GM12878 (cell line): ENCODE data around the gene INVS. TPM values are rescaled to one million over a fixed set of nuclear protein-coding genes. Genes with fewer than 3 reads are reported as not detected.
"Not testable (repeated sequence)": the region's sequence is repeated elsewhere in the genome, so short reads cannot be mapped to it uniquely, and the experiment has no call there.

Source experiments
- ATAC-seq: fragments of 200-7000 bp; cut with Tn5 transposase; 3 replicates; pipeline ENCODE4 v1.9.1; 2020; ENCODE audit warnings: mild to moderate bottlenecking, moderate library complexity
- BruUV-seq: library from RNA; stranded (reverse); fragments of 400-500 nt; replicated peaks from 2 replicates; lab custom pipeline; 2021; lab: Mats Ljungman, UMichigan
- CTCF ChIA-PET: fragments of 300-600 bp; sonication (Branson Sonifier 250); formaldehyde crosslinking; extraction: SDS; loops from one replicate; lab custom pipeline; 2021; ENCODE audit warnings: inconsistent platforms; lab: Yijun Ruan, JAX
- POLR2A ChIA-PET: fragments of 350-600 bp; formaldehyde crosslinking; extraction: SDS; loops from one replicate; lab custom pipeline; 2021; ENCODE audit warnings: inconsistent platforms; lab: Charles Lee
- RAD21 ChIA-PET: fragments of 300-600 bp; sonication (Branson Sonifier 250); formaldehyde crosslinking; loops from one replicate; lab custom pipeline; 2023; ENCODE audit warnings: antibody characterized with exemption; ENCODE audit not compliant: unreplicated experiment; lab: Charles Lee
- SMC1A ChIA-PET: fragments of 300-600 bp; sonication (Branson Sonifier 250); formaldehyde crosslinking; loops from one replicate; lab custom pipeline; 2023; ENCODE audit not compliant: unreplicated experiment, uncharacterized antibody; lab: Charles Lee
- DNase-seq: peaks from one replicate; pipeline ENCODE4 v3.0.0-alpha.2; 2011; ENCODE audit warnings: low read depth, low spot score
- FAIRE-seq: peaks from 3 replicates; lab custom pipeline; 2011; peaks lifted over from hg19 to GRCh38; lab: Jason Lieb, UNC
- H2AFZ ChIP-seq: 2 replicates; pipeline ENCODE4 v1.6.0; 2011; ENCODE audit warnings: low read depth, low read length, control low read depth; ENCODE audit not compliant: control insufficient read depth
- H3K27ac ChIP-seq: 2 replicates; pipeline ENCODE4 v1.5.1; 2011; ENCODE audit warnings: control low read depth; ENCODE audit not compliant: control insufficient read depth, insufficient read depth
- H3K27me3 ChIP-seq, 2 experiments: replicated peaks in 1 of 2; 2 replicates each; pipeline versions ENCODE4 v1.6.0 to v1.6.1; 2011; ENCODE audit warnings: low read length in 1 of 2; ENCODE audit not compliant: control insufficient read depth in 2 of 2, insufficient read depth in 2 of 2
- H3K36me3 ChIP-seq, 2 experiments: 2 replicates each; pipeline ENCODE4 v1.5.1; 2011; ENCODE audit warnings: low read length in 1 of 2; ENCODE audit not compliant: control insufficient read depth in 2 of 2, insufficient read depth in 2 of 2
- H3K4me1 ChIP-seq: 2 replicates; pipeline ENCODE4 v1.6.1; 2011; ENCODE audit warnings: mild to moderate bottlenecking, low read length, moderate library complexity, mixed read lengths; ENCODE audit not compliant: control insufficient read depth, insufficient read depth
- H3K4me2 ChIP-seq: 2 replicates; pipeline ENCODE4 v1.6.0; 2011; ENCODE audit warnings: control low read depth; ENCODE audit not compliant: control insufficient read depth, insufficient read depth
- H3K4me3 ChIP-seq: fragments of 200-600 bp; sonication (generic); 2 replicates; pipeline ENCODE4 v1.5.1; 2016
- H3K79me2 ChIP-seq: 2 replicates; pipeline ENCODE4 v1.6.0; 2011; ENCODE audit warnings: low read length; ENCODE audit not compliant: control insufficient read depth, insufficient read depth
- H3K9ac ChIP-seq: 2 replicates; pipeline ENCODE4 v1.8.0; 2011; ENCODE audit warnings: low read length, control low read depth, mixed read lengths; ENCODE audit not compliant: control insufficient read depth, insufficient read depth
- H3K9me3 ChIP-seq: replicated peaks from 3 replicates; pipeline ENCODE4 v1.5.1; 2011; ENCODE audit warnings: mild to moderate bottlenecking, low read length; ENCODE audit not compliant: control insufficient read depth, insufficient read depth
- H4K20me1 ChIP-seq: 2 replicates; pipeline ENCODE4 v1.6.0; 2011; ENCODE audit not compliant: control insufficient read depth, insufficient read depth
- CEBPB ChIP-seq, 2 experiments: fragments of 150-350 bp in 1 of 2; IDR thresholded peaks; 2 replicates each; pipeline ENCODE4 v1.6.1; 2012 to 2014; ENCODE audit warnings: low read depth in 2 of 2, low read length in 2 of 2, borderline replicate concordance in 1 of 2, inconsistent platforms in 1 of 2
- POLR2AphosphoS5 ChIP-seq: IDR thresholded peaks from 2 replicates; pipeline ENCODE4 v1.6.1; 2011; ENCODE audit warnings: mild to moderate bottlenecking, low read length, inconsistent platforms
- WGBS: methylation state at CpG from one replicate; pipeline ENCODE4 v1.1.6; 2016; ENCODE audit warnings: low lambda C conversion rate; ENCODE audit not compliant: insufficient replicate concordance, insufficient coverage; ENCODE audit errors: missing lambda C conversion rate; 5-methylcytosine and 5-hydroxymethylcytosine counted together
- in situ Hi-C: fragments of 300-500 bp; cut with MboI; formaldehyde crosslinking; loops from 9 replicates; pipeline ENCODE4 v1.14.3; 2018; ENCODE audit warnings: mixed read lengths
- intact Hi-C: fragments of 100-400 bp; cut with micrococcal nuclease; formaldehyde crosslinking; loops from one replicate; pipeline ENCODE4 v1.14.2; 2022; ENCODE audit not compliant: unreplicated experiment
- polyA plus RNA-seq, 11 experiments: library from polyadenylated mRNA; depleted of rRNA in 4 of 11; unstranded in 6 of 11; stranded (reverse) in 5 of 11; fragments of >200 nt; fragmentation: Nextera tagmentation in 4 of 11; fragmentation: Illumina TruSeq in 1 of 11; extraction: Ambion mirVana in 4 of 11; extraction: Trizol in 1 of 11; gene quantifications; 1 replicate in 1 of 11; 2 replicates in 10 of 11; pipeline versions ENCODE4 v1.2.1 to v1.2.3, GENCODE V29; 2011 to 2016; ENCODE audit warnings: inconsistent platforms in 2 of 11, missing spikeins in 2 of 11, low read depth in 1 of 11
- total RNA-seq, 4 experiments: library from RNA; depleted of rRNA in 3 of 4; stranded (reverse); fragments of >200 nt in 3 of 4; fragmentation: Illumina TruSeq in 1 of 4; extraction: Trizol in 1 of 4; gene quantifications; 2 replicates each; pipeline versions ENCODE4 v1.2.1 to v1.2.3, GENCODE V29; 2013 to 2021
- TF ChIP-seq, protein P1 (sequence below): fragments of 450-650 bp; IDR thresholded peaks from 2 replicates; pipeline ENCODE4 v1.6.1; 2016; ENCODE audit warnings: mild to moderate bottlenecking

INVS gene
- total and polyA plus RNA-seq, 10 of the 15 experiments (the other 5 are each of a cell fraction or from before 2014, with no cell fraction given): 0.93 to 20.8 (median 13.2) TPM

DNA sequence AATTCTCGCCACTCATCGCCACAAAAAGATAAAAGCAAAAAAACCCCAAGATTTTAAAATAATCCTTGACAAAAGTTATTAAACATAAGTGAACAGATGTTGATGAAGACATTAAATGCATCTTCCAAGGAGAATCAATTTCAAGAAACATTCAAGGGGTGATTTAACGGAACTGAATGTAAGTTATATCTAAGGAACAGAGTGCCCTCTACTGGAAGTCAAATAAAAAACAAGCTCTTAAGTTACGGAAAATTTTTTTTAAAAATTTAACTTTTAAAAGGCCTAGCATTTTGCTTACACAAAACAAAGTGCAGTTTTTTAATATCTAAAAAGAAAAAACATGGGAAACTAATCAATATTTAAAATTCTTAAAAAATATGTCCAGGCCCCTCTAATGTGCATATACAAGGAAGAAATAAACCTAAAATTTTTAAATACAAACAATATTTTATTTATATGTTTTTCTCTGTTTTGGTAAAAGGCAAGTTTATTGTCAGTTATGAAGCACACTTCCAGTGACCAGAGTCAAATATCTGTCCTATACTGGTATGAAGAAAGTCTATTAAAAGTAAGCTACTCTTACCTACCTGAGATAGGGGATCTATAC, 225.7 kb downstream of the INVS start (continued):
- TF ChIP-seq, protein P1, sequence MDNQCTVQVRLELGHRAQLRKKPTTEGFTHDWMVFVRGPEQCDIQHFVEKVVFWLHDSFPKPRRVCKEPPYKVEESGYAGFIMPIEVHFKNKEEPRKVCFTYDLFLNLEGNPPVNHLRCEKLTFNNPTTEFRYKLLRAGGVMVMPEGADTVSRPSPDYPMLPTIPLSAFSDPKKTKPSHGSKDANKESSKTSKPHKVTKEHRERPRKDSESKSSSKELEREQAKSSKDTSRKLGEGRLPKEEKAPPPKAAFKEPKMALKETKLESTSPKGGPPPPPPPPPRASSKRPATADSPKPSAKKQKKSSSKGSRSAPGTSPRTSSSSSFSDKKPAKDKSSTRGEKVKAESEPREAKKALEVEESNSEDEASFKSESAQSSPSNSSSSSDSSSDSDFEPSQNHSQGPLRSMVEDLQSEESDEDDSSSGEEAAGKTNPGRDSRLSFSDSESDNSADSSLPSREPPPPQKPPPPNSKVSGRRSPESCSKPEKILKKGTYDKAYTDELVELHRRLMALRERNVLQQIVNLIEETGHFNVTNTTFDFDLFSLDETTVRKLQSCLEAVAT: 0 out of 2 replicates have a peak, but pooled peaks have one; percentile 42
- TF ChIP-seq CEBPB (IDR thresholded peaks at IDR 0.05; ENCODE audit: borderline replicate concordance in 1 of 2, low read depth in 2 of 2, low read length in 2 of 2) (no peak), POLR2AphosphoS5 (no peak)

DNA sequence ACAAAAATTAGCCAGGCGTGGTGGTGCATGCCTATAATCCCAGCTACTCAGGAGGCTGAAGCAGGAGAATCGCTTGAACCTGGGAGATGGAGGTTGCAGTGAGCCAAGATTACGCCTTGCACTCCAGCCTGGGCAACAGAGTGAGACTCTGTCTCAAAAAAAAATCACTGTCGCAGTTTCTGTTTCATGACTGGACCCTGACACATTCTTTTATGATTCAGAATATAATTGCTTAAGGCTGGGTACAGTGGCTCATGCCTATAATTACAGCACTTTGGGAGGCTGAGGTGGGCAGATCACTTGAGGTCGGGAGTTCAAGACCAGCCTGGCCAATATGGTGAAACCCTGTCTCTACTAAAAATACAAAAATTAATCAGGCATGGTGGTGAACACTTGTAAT, 239.7 kb downstream of the INVS start:
- FAIRE-seq, POLR2A ChIA-PET, H3K9me3 ChIP-seq, H3K4me1 ChIP-seq, H3K27ac ChIP-seq, H3K27me3 ChIP-seq, ATAC-seq, H3K9ac ChIP-seq, H3K4me3 ChIP-seq, BruUV-seq, H2AFZ ChIP-seq, intact Hi-C loops, H4K20me1 ChIP-seq, in situ Hi-C loops, DNase-seq, H3K4me2 ChIP-seq, SMC1A ChIA-PET: not testable (repeated sequence)
- ChIA-PET RAD21 (interaction anchor here (1.7 kb wide), 1 partner anchor 19 kb away, joined by 3 read pairs; no protein-coding TSS in a partner anchor), CTCF (interaction anchor here (0.8 to 2.7 kb wide), 8 partner anchors 10 to 121 kb away, joined by 3 to 16 read pairs (median 5); no protein-coding TSS in a partner anchor)
- Histone ChIP-seq H3K36me3 (peaks cover 3 to 20% of the 10 kb centered on the region in 2 experiments), H3K79me2 (peaks cover 19% of the 10 kb centered on the region)
- 97% methylated on average over 5 of the region's 5 CpGs for WGBS
